Panc1 (cell line): Measurements from ENCODE around the gene COL4A1. TPM values are rescaled to one million over a fixed set of nuclear protein-coding genes. Genes with fewer than 3 reads are reported as not detected.

ENCODE experiments used
- ATAC-seq: fragments of 200-7000 bp; cut with Tn5 transposase; 2 replicates; pipeline ENCODE4 v1.9.1; 2020; ENCODE audit warnings: mild to moderate bottlenecking, moderate library complexity
- BruUV-seq: library from RNA; stranded (reverse); fragments of 400-500 nt; replicated peaks from 2 replicates; lab custom pipeline; 2021; lab: Mats Ljungman, UMichigan
- CTCF ChIA-PET: fragments of 300-600 bp; sonication (Branson Sonifier 250); formaldehyde crosslinking; loops from one replicate; lab custom pipeline; 2022; ENCODE audit warnings: antibody characterized with exemption; lab: Charles Lee
- POLR2A ChIA-PET: fragments of 300-600 bp; sonication (Branson Sonifier 250); formaldehyde crosslinking; loops from one replicate; lab custom pipeline; 2022; ENCODE audit warnings: antibody characterized with exemption; lab: Charles Lee
- DNase-seq: peaks from one replicate; pipeline ENCODE4 v3.0.0-alpha.2; 2010; ENCODE audit warnings: low read depth, low spot score
- H3K27ac ChIP-seq: 2 replicates; pipeline ENCODE4 v1.5.1; 2011; ENCODE audit warnings: mild to moderate bottlenecking, low read length, inconsistent platforms
- H3K27me3 ChIP-seq: fragments of 200-500 bp; sonication (Bioruptor generic); 2 replicates; pipeline ENCODE4 v1.6.0; 2014; ENCODE audit warnings: low read length, inconsistent platforms; ENCODE audit not compliant: control insufficient read depth, insufficient read depth
- H3K36me3 ChIP-seq: fragments of 200-500 bp; sonication (Bioruptor generic); 2 replicates; pipeline ENCODE4 v1.5.1; 2014; ENCODE audit warnings: inconsistent platforms, mild to moderate bottlenecking, low read length, moderate library complexity; ENCODE audit not compliant: control insufficient read depth, insufficient read depth
- H3K4me1 ChIP-seq: 2 replicates; pipeline ENCODE4 v1.5.1; 2011; ENCODE audit warnings: inconsistent platforms, mild to moderate bottlenecking, low read length, moderate library complexity; ENCODE audit not compliant: control insufficient read depth, insufficient read depth
- H3K4me3 ChIP-seq, 2 experiments: 2 replicates each; pipeline ENCODE4 v1.5.1; 2011 to 2012; ENCODE audit warnings: low read depth in 2 of 2, low read length in 2 of 2, mild to moderate bottlenecking in 2 of 2, inconsistent platforms in 1 of 2, moderate library complexity in 1 of 2
- H3K9me3 ChIP-seq: fragments of 200-500 bp; sonication (Bioruptor generic); 2 replicates; pipeline ENCODE4 v1.5.1; 2014; ENCODE audit warnings: low read depth, mild to moderate bottlenecking, inconsistent platforms, low read length, moderate library complexity; ENCODE audit not compliant: control insufficient read depth, insufficient read depth
- CTCF ChIP-seq: fragments of 450-650 bp; IDR thresholded peaks from 2 replicates; pipeline ENCODE4 v1.5.1; 2017; ENCODE audit warnings: mild to moderate bottlenecking
- POLR2AphosphoS5 ChIP-seq: IDR thresholded peaks from 2 replicates; pipeline ENCODE4 v1.6.1; 2012; ENCODE audit warnings: mild to moderate bottlenecking, low read depth, low read length, moderate library complexity
- REST ChIP-seq, 2 experiments: IDR thresholded peaks; 2 replicates each; pipeline ENCODE4 v1.6.1; 2011 to 2012; ENCODE audit warnings: low read depth in 2 of 2, control low read depth in 1 of 2, low read length in 1 of 2, mild to moderate bottlenecking in 1 of 2, moderate library complexity in 1 of 2; ENCODE audit not compliant: insufficient read depth in 1 of 2
- SIN3A ChIP-seq: IDR thresholded peaks from 2 replicates; pipeline ENCODE4 v1.6.1; 2012; ENCODE audit warnings: low read depth, mild to moderate bottlenecking, low read length, moderate library complexity, borderline replicate concordance; ENCODE audit not compliant: insufficient read depth
- TCF7L2 ChIP-seq: IDR thresholded peaks from 2 replicates; pipeline ENCODE4 v1.6.1; 2011; ENCODE audit warnings: mild to moderate bottlenecking, low read depth, low read length, inconsistent platforms
- in situ Hi-C: cut with HindIII; loops from 2 replicates; pipeline ENCODE4 v1.10.0; 2016; ENCODE audit warnings: low sequenced_read_pairs, low pct_unique_long_range_greater_than_20kb
- intact Hi-C: fragments of 100-400 bp; cut with micrococcal nuclease; formaldehyde crosslinking; loops from one replicate; pipeline ENCODE4 v1.10.0; 2022; ENCODE audit not compliant: unreplicated experiment
- total RNA-seq: library from RNA; stranded (reverse); gene quantifications from one replicate; pipeline ENCODE4 v1.2.1, GENCODE V29; 2021; ENCODE audit not compliant: unreplicated experiment

Gene COL4A1
- total RNA-seq, 1 experiment from 2014 or later, result 1.1 TPM

- no peak overlapping the region for H3K27ac ChIP-seq
- BruUV-seq, result no TSS peak
Measured at GRCh38 chr13:110317093-110317492, 10.1 kb upstream of the COL4A1 start.

DNA sequence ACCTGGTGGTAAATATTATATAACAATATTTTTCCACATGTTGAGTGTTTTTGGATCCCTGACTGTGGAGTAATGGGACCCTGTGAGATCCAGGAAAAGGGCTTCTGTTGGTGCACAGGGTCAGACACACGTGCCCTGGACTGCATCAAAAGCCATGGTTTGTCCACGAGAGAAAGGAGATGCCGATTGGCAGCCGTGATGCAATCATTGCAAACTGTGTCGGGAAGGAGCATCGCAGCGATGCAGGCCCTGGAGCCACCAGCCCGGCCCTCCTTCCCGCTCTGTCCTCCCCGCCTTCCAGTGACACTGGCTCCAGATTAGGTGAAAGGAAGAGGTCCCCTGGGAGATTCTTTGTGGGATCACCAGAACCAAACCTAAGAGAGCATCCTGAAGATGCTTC, 9.2 kb upstream of the COL4A1 start:
- Histone ChIP-seq H3K4me1 (no peaks in the 10 kb centered on the region), H3K36me3 (no peaks in the 10 kb centered on the region), H3K27me3 (no peaks in the 10 kb centered on the region), H3K4me3 (no peak overlapping the region), H3K27ac (no peak overlapping the region), H3K9me3 (no peaks in the 10 kb centered on the region)
- intact Hi-C loops, result no loop called here
- in situ Hi-C loops, result no loop called here
- ChIA-PET POLR2A (no interaction called here), CTCF (no interaction called here)
- no peak for TF ChIP-seq REST (IDR thresholded peaks at IDR 0.05; ENCODE audit: insufficient read depth in 1 of 2, low read depth in 2 of 2, low read length in 1 of 2)
- TF ChIP-seq CTCF, result no peak
- no peak for TF ChIP-seq SIN3A
- no peak for TF ChIP-seq TCF7L2
- TF ChIP-seq POLR2AphosphoS5, result no peak
- ATAC-seq (no peak), DNase-seq (no peak)
- no TSS peak for BruUV-seq

More at GRCh38 chr13:110317093-110317492, 10.1 kb upstream of the COL4A1 start:
- no peak for TF ChIP-seq POLR2AphosphoS5
- TF ChIP-seq SIN3A, result no peak
- TF ChIP-seq REST (IDR thresholded peaks at IDR 0.05; ENCODE audit: insufficient read depth in 1 of 2, low read depth in 2 of 2, low read length in 1 of 2), result no peak
- no peak for TF ChIP-seq CTCF
- TF ChIP-seq TCF7L2, result no peak
- Histone ChIP-seq H3K27me3 (no peaks in the 10 kb centered on the region), H3K4me3 (no peak overlapping the region), H3K36me3 (no peaks in the 10 kb centered on the region), H3K4me1 (no peaks in the 10 kb centered on the region), H3K9me3 (no peaks in the 10 kb centered on the region)
- ATAC-seq (no peak), DNase-seq (no peak)
- CTCF ChIA-PET, result no interaction called here
- intact Hi-C loops (no loop called here), in situ Hi-C loops (no loop called here)
- POLR2A ChIA-PET, result no interaction called here
